Hepatocyte (in vitro differentiated cells): Measurements from ENCODE around the gene HLA-F. TPM values are rescaled to one million over a fixed set of nuclear protein-coding genes. Genes with fewer than 3 reads are reported as not detected.

Experiments
- DNase-seq: peaks from one replicate; pipeline ENCODE4 v3.0.0-alpha.2; 2016; ENCODE audit warnings: low spot score
- H2AFZ ChIP-seq: fragments of 200-600 bp; sonication (generic); 2 replicates; pipeline ENCODE4 v1.6.0; 2016; ENCODE audit warnings: antibody characterized with exemption, mild to moderate bottlenecking
- H3K27ac ChIP-seq: fragments of 200-600 bp; sonication (generic); 2 replicates; pipeline ENCODE4 v1.5.1; 2016; ENCODE audit warnings: mild to moderate bottlenecking
- H3K27me3 ChIP-seq: fragments of 200-600 bp; sonication (generic); 2 replicates; pipeline ENCODE4 v1.6.1; 2016
- H3K36me3 ChIP-seq: fragments of 200-600 bp; sonication (generic); replicated peaks from 2 replicates; pipeline ENCODE4 v1.5.1; 2016; ENCODE audit warnings: low read depth; ENCODE audit not compliant: insufficient read depth
- H3K4me1 ChIP-seq: fragments of 200-600 bp; sonication (generic); 2 replicates; pipeline ENCODE4 v1.5.1; 2016; ENCODE audit warnings: mild to moderate bottlenecking, moderate library complexity; ENCODE audit not compliant: insufficient read depth
- H3K4me2 ChIP-seq: fragments of 200-600 bp; sonication (generic); 2 replicates; pipeline ENCODE4 v1.6.0; 2016
- H3K4me3 ChIP-seq: fragments of 200-600 bp; sonication (generic); 2 replicates; pipeline ENCODE4 v1.5.1; 2016; ENCODE audit warnings: mild to moderate bottlenecking
- H3K79me2 ChIP-seq: fragments of 200-600 bp; sonication (generic); 2 replicates; pipeline ENCODE4 v1.6.0; 2017; ENCODE audit warnings: mild to moderate bottlenecking
- H3K9me2 ChIP-seq: fragments of 200-600 bp; sonication (generic); replicated peaks from 2 replicates; pipeline ENCODE4 v1.6.0; 2017; ENCODE audit warnings: mild to moderate bottlenecking; ENCODE audit not compliant: insufficient read depth
- H3K9me3 ChIP-seq: fragments of 200-600 bp; sonication (generic); 2 replicates; pipeline ENCODE4 v1.5.1; 2016; ENCODE audit warnings: low read depth, mild to moderate bottlenecking
- H4K20me1 ChIP-seq: fragments of 200-600 bp; sonication (generic); 2 replicates; pipeline ENCODE4 v1.6.0; 2016; ENCODE audit warnings: mild to moderate bottlenecking; ENCODE audit not compliant: insufficient read depth, poor library complexity, severe bottlenecking
- EZH2 ChIP-seq: fragments of 200-600 bp; sonication (generic); IDR thresholded peaks from 2 replicates; pipeline ENCODE4 v1.6.1; 2016; ENCODE audit warnings: antibody characterized with exemption, mild to moderate bottlenecking, borderline replicate concordance
- EZH2phosphoT487 ChIP-seq: fragments of 200-600 bp; sonication (generic); IDR thresholded peaks from one replicate; pipeline ENCODE4 v1.6.1; 2018; ENCODE audit warnings: antibody characterized with exemption, mild to moderate bottlenecking, low read depth, moderate library complexity; ENCODE audit not compliant: unreplicated experiment, severe bottlenecking
- WGBS: methylation state at CpG from one replicate; pipeline ENCODE4 v1.1.6; 2016; ENCODE audit warnings: low lambda C conversion rate; ENCODE audit errors: missing lambda C conversion rate; 5-methylcytosine and 5-hydroxymethylcytosine counted together
- polyA plus RNA-seq: library from polyadenylated mRNA; unstranded; fragments of >200 nt; fragmentation: Nextera tagmentation; extraction: Ambion mirVana; gene quantifications from 2 replicates; pipeline ENCODE4 v1.2.1, GENCODE V29; 2016
- total RNA-seq: library from RNA; depleted of rRNA; stranded (reverse); fragments of >200 nt; gene quantifications from 2 replicates; pipeline ENCODE4 v1.2.3, GENCODE V29; 2014
- TF ChIP-seq, protein P1 (sequence below): fragments of 200-600 bp; sonication (generic); IDR thresholded peaks from 2 replicates; pipeline ENCODE4 v1.5.1; 2016; ENCODE audit warnings: antibody characterized with exemption, mild to moderate bottlenecking; ENCODE audit not compliant: poor library complexity

HLA-F gene
- total and polyA plus RNA-seq, 2 experiments from 2014 or later: 7.6 to 8.8 TPM

DNA sequence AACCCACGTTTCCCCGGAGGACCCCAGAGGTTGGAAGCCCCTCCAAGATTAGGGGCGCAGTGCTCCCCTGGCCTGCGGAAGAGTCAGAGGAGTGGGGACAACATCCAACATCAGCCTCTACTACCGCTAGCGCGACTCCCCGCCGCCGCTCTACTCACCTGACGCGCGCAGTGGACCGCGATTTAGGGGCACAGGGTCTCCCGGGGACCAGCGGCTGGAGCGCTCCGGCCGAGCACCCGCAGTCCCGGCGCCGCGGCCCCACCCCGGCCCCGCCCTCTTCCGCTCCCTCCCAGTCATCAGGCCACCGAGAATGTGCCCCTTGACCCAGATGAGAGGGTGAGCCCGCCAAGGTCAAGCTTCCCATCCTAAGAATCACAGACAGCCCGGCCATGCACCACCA, 42.3 kb upstream of the HLA-F start, which contains the start of gene ZFP57:
Gene ZFP57, minus strand, starts transcription at position 249 of the 400 bp plus-strand sequence. CDS start 4,149 bp downstream, outside the sequence.
- no peaks in the 10 kb centered on the region for H3K27me3 ChIP-seq
- DNase-seq: no peak
- H3K4me3 ChIP-seq: no peak within 1 kb of the TSS
- no peaks in the 10 kb centered on the region for H4K20me1 ChIP-seq
- H3K36me3 ChIP-seq: no peaks in the 10 kb centered on the region
- over 99% methylated on average over 19 of the region's 31 CpGs for WGBS
- no peaks in the 10 kb centered on the region for H3K4me1 ChIP-seq
- no peaks in the 10 kb centered on the region for H3K79me2 ChIP-seq
- TF ChIP-seq EZH2 (no peak), EZH2phosphoT487 (no peak)
- TF ChIP-seq, protein P1, sequence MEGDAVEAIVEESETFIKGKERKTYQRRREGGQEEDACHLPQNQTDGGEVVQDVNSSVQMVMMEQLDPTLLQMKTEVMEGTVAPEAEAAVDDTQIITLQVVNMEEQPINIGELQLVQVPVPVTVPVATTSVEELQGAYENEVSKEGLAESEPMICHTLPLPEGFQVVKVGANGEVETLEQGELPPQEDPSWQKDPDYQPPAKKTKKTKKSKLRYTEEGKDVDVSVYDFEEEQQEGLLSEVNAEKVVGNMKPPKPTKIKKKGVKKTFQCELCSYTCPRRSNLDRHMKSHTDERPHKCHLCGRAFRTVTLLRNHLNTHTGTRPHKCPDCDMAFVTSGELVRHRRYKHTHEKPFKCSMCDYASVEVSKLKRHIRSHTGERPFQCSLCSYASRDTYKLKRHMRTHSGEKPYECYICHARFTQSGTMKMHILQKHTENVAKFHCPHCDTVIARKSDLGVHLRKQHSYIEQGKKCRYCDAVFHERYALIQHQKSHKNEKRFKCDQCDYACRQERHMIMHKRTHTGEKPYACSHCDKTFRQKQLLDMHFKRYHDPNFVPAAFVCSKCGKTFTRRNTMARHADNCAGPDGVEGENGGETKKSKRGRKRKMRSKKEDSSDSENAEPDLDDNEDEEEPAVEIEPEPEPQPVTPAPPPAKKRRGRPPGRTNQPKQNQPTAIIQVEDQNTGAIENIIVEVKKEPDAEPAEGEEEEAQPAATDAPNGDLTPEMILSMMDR: no peak
- no peak within 1 kb of the TSS for H3K27ac ChIP-seq
- no peaks in the 10 kb centered on the region for H3K9me2 ChIP-seq
- H2AFZ ChIP-seq: no peak within 1 kb of the TSS
- H3K9me3 ChIP-seq: no peaks in the 10 kb centered on the region
- no peak within 1 kb of the TSS for H3K4me2 ChIP-seq

DNA sequence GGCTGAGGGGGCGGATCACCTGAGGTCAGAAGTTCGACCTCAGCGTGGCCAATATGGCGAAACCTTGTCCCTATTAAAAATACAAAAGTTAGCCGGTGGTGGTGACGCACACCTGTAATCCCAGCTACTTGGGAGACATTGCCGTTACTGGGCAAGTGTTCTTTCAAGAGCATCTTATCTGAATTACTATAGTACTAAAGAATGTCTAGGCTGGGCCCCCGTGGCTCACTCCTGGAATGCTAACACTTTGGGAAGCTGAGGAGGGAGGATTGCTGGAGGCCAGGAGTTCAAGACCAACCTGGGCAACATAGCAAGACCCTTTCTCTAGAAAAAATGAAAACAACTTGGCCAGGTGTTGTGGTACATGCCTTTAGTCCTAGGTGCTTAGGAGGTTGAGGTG, 41.4 kb upstream of the HLA-F start:
- DNase-seq: no peak
- no peak overlapping the region for H3K4me2 ChIP-seq
- TF ChIP-seq, protein P1: no peak
- TF ChIP-seq EZH2phosphoT487 (no peak), EZH2 (no peak)
- H3K27me3 ChIP-seq: no peaks in the 10 kb centered on the region
- no peaks in the 10 kb centered on the region for H3K79me2 ChIP-seq
- no peak overlapping the region for H2AFZ ChIP-seq
- 84% methylated on average over 8 of the region's 8 CpGs for WGBS
- no peaks in the 10 kb centered on the region for H4K20me1 ChIP-seq
- H3K9me2 ChIP-seq: no peaks in the 10 kb centered on the region
- no peaks in the 10 kb centered on the region for H3K4me1 ChIP-seq
- H3K9me3 ChIP-seq: no peaks in the 10 kb centered on the region
- H3K36me3 ChIP-seq: no peaks in the 10 kb centered on the region
- H3K4me3 ChIP-seq: no peak overlapping the region
- H3K27ac ChIP-seq: no peak overlapping the region

GRCh38 chr6:29685718-29686326, 37.4 kb upstream of the HLA-F start:
- no peaks in the 10 kb centered on the region for H3K4me1 ChIP-seq
- no peaks in the 10 kb centered on the region for H3K27me3 ChIP-seq
- no peak overlapping the region for H2AFZ ChIP-seq
- H3K9me2 ChIP-seq: no peaks in the 10 kb centered on the region
- H3K36me3 ChIP-seq: no peaks in the 10 kb centered on the region
- H3K9me3 ChIP-seq: no peaks in the 10 kb centered on the region
- no peak overlapping the region for H3K4me2 ChIP-seq
- 61% methylated on average over 15 of the region's 15 CpGs for WGBS
- DNase-seq: no peak
- no peak overlapping the region for H3K4me3 ChIP-seq
- no peak overlapping the region for H3K27ac ChIP-seq
- no peaks in the 10 kb centered on the region for H4K20me1 ChIP-seq
- no peaks in the 10 kb centered on the region for H3K79me2 ChIP-seq
- TF ChIP-seq EZH2phosphoT487 (no peak), EZH2 (no peak)
- TF ChIP-seq, protein P1: no peak

DNA sequence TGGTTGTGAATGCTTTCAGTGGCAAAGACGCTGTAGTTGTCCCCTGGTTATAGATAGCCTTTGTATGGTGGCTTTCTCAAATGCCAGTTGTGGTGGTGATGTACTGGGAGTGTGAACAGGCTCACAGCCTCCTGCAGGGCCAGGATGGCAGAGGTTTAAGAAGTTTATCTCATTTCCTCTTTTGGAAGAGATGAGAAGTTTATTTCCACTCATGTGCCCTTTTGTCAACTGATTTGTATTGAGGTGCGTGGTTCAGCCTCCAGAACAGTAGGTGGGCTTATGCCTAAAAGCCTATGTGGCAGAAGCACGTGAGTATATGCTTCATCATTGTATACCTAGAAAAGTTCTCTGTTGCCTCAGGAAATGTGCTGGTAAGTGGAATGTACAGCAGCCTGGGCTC, 28.6 kb upstream of the HLA-F start:
- TF ChIP-seq, protein P1: no peak
- TF ChIP-seq EZH2 (no peak), EZH2phosphoT487 (no peak)

More for the DNA sequence above, 28.6 kb upstream of the HLA-F start:
- Histone ChIP-seq H3K4me3 (no peak overlapping the region), H3K27me3 (no peaks in the 10 kb centered on the region), H3K9me2 (no peaks in the 10 kb centered on the region), H2AFZ (no peak overlapping the region), H3K36me3 (no peaks in the 10 kb centered on the region), H3K27ac (no peak overlapping the region), H3K4me2 (no peak overlapping the region), H3K79me2 (no peaks in the 10 kb centered on the region), H4K20me1 (no peaks in the 10 kb centered on the region), H3K4me1 (no peaks in the 10 kb centered on the region), H3K9me3 (no peaks in the 10 kb centered on the region)
- WGBS: 70% methylated on average over 3 of the region's 3 CpGs
- no peak for DNase-seq
